SK-N-MC (cell line): Measurements from ENCODE around the gene TRUB1.
A peak's percentile ranks its signal among the peaks of the same experiment; 100 is the strongest.
"Not testable (repeated sequence)": the region's sequence is repeated elsewhere in the genome, so short reads cannot be mapped to it uniquely, and the experiment has no call there.

Source experiments
- DNase-seq: peaks from one replicate; pipeline ENCODE4 v3.0.0-alpha.2; 2011; ENCODE audit warnings: low read depth, low spot score
- H3K27ac ChIP-seq: fragments of 200-600 bp; sonication (generic); 2 replicates; pipeline ENCODE4 v1.5.1; 2016; ENCODE audit warnings: mixed run types
- H3K36me3 ChIP-seq: fragments of 200-600 bp; sonication (generic); 2 replicates; pipeline ENCODE4 v1.6.1; 2017; ENCODE audit warnings: antibody characterized with exemption, low read length, mixed read lengths; ENCODE audit not compliant: insufficient read depth
- H3K4me3 ChIP-seq: fragments of 200-600 bp; sonication (generic); 2 replicates; pipeline ENCODE4 v1.5.1; 2016
- H3K9ac ChIP-seq: fragments of 200-600 bp; sonication (generic); 2 replicates; pipeline ENCODE4 v1.8.0; 2017; ENCODE audit warnings: mixed run types, mixed read lengths; ENCODE audit not compliant: insufficient read length
- H3K9me3 ChIP-seq: fragments of 200-600 bp; sonication (generic); 2 replicates; pipeline ENCODE4 v1.6.1; 2017; ENCODE audit warnings: low read depth, mild to moderate bottlenecking, antibody characterized with exemption, low read length, moderate library complexity, mixed read lengths
- EZH2 ChIP-seq: fragments of 200-600 bp; sonication (generic); IDR thresholded peaks from one replicate; pipeline ENCODE4 v1.6.1; 2017; ENCODE audit warnings: antibody characterized with exemption
- FOXP2 ChIP-seq: optimal IDR thresholded peaks from 2 replicates; pipeline ENCODE3; 2011; ENCODE audit warnings: mild to moderate bottlenecking, moderate library complexity; ENCODE audit not compliant: insufficient read depth; ENCODE audit errors: extremely low read length, control extremely low read depth
- POLR2AphosphoS5 ChIP-seq: IDR thresholded peaks from 2 replicates; pipeline ENCODE4 v1.6.1; 2012; ENCODE audit warnings: mild to moderate bottlenecking, low read depth, low read length, borderline replicate concordance

Gene TRUB1

DNA sequence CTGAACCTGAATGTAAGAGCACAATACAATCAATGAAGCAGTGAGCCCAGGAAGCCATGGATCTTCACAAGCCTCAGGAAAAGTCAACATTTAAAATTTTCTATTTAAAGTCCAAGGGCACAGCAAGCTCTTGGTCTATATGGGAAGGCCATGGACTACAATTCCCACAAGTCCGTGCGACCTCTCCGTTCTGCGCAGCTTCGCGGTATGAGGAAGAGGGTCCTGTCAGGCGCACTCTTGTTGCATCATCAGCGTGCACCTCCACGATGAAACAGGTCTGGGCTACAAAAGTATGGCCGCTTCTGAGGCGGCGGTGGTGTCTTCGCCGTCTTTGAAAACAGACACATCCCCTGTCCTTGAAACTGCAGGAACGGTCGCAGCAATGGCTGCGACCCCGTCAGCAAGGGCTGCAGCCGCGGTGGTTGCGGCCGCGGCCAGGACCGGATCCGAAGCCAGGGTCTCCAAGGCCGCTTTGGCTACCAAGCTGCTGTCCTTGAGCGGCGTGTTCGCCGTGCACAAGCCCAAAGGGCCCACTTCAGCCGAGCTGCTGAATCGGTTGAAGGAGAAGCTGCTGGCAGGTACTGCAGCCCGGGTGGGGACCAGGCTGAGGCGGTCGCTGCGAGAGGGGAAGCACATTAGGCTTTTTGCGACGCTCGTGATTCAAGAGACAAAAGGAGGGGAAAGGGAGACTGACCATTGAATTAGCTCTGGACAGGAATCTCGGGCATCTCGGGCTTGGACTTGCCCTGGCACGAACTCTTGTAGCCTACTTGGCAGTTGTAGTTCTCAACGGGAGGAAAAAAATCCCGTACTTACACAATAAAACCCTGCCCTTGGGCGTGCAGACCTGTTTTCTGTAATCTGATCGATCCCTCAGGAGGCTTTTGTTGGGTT lies at the start of gene TRUB1:
TSS of gene TRUB1 (plus strand) at position 234 of the 894 bp plus-strand sequence. CDS start at position 293, 59 bp downstream.
- TF ChIP-seq FOXP2 = peak; percentile 29
- TF ChIP-seq EZH2 = no peak
- peak; percentile 79 for TF ChIP-seq POLR2AphosphoS5
- peaks cover 13% of the 10 kb centered on the region for H3K36me3 ChIP-seq
- peak within 1 kb of the TSS; percentile 18; the same call in 1 of the 2 replicates for H3K27ac ChIP-seq
- H3K4me3 ChIP-seq = peak within 1 kb of the TSS; percentile 82
- DNase-seq = peak; percentile 67
- peak within 1 kb of the TSS; percentile 88 for H3K9ac ChIP-seq
- H3K9me3 ChIP-seq = no peaks in the 10 kb centered on the region

DNA sequence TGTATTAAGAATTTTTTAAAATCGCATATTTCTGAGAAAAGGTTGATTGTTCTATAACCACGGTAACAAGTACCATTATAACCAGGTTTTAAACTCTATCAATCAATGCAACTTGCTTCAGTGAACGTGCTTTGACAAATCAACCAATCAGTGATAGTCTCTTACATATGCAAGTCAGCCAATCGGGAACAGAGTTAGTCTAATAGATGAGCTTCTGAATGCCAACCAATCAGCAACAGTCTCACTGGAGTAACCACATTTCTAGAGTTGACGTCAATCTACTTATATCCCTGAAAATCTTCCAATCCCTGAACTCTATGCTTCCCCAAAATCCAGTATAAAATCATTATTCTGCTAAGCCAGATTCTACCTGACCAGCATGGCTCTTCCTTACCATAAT lies 44.7 kb upstream of the TRUB1 start:
- no peak for DNase-seq
- Histone ChIP-seq H3K4me3 (no peak overlapping the region), H3K9ac (no peak overlapping the region), H3K9me3 (no peaks in the 10 kb centered on the region), H3K27ac (no peak overlapping the region), H3K36me3 (no peaks in the 10 kb centered on the region)
- TF ChIP-seq EZH2 (no peak), POLR2AphosphoS5 (no peak)

DNA sequence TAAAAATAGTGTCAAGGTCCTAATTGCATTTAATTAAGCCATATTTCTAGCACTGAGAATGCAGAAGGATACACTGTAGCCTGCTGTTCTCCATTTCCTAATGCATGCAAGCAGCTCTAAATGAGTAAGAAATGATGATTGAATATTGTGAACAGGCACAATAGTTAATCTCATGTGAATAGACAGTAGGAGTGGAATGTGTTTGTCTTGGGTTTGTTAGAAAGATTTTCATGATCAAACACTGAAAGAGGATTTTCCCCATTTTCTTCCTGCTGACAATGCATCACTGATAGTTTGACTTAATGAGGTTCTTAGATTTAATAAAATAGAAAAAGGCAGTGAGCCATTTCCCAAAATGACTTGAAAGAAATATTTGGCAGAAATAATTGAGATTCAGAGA lies 43.1 kb upstream of the TRUB1 start:
- Histone ChIP-seq H3K9ac (no peak overlapping the region), H3K36me3 (no peaks in the 10 kb centered on the region), H3K27ac (no peak overlapping the region), H3K4me3 (no peak overlapping the region), H3K9me3 (no peaks in the 10 kb centered on the region)
- TF ChIP-seq POLR2AphosphoS5 (no peak), EZH2 (no peak), FOXP2 (no peak)
- no peak for DNase-seq

DNA sequence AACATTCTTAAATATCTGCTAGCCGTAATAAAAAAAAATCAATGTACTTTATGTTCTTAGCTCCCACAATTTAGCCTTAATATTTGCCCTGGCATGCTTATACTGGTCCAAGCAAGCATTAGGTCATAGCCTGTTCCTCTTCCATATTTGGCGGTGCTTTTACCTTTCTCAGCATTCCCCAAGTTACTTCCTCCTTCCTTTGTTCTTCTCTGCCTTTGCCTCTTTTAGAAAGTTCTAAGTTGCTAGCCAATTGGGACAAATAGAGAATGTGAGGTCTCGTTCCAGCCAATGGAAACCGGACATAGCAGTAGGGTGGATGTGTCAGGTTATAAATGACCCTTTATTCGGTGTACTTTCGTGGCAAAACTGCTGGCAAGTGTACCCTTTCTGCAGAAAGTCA lies 41.0 kb upstream of the TRUB1 start:
- H3K9ac ChIP-seq, DNase-seq, H3K9me3 ChIP-seq, H3K27ac ChIP-seq, H3K4me3 ChIP-seq, H3K36me3 ChIP-seq: not testable (repeated sequence)

- H3K4me3 ChIP-seq = no peak overlapping the region
- H3K36me3 ChIP-seq = no peaks in the 10 kb centered on the region
- DNase-seq = no peak
- no peaks in the 10 kb centered on the region for H3K9me3 ChIP-seq
- no peak for TF ChIP-seq FOXP2
- no peak for TF ChIP-seq POLR2AphosphoS5
- no peak for TF ChIP-seq EZH2
- H3K27ac ChIP-seq = no peak overlapping the region
- H3K9ac ChIP-seq = no peak overlapping the region
These were observed 40.4 kb upstream of the TRUB1 start for GRCh38 chr10:114897593-114897992.

GRCh38 chr10:114899982-114900381 lies 38.0 kb upstream of the TRUB1 start:
- H3K4me3 ChIP-seq = no peak overlapping the region
- no peaks in the 10 kb centered on the region for H3K9me3 ChIP-seq
- no peaks in the 10 kb centered on the region for H3K36me3 ChIP-seq
- H3K9ac ChIP-seq = no peak overlapping the region
- DNase-seq = no peak
- TF ChIP-seq EZH2 (no peak), POLR2AphosphoS5 (no peak), FOXP2 (no peak)
- H3K27ac ChIP-seq = no peak overlapping the region

DNA sequence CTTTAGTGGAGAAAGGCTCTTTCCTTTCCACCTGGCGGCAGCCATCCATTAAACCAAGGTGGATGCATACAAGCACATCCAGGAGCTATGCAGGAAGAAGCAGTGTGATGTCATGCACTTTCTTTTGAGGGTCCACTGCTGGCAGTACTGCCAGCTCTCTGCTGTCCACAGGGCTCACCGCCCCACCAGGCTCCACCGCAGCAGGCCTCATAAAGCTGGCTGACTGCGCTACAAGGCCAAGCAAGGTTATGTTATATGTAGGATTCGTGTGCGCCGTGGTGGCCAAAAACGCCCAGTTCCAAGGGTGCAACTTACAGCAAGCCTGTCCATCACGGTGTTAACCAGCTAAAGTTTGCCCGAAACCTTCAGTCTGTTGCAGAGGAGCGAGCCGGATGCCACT lies 37.3 kb upstream of the TRUB1 start:
- Histone ChIP-seq H3K9me3 (no peaks in the 10 kb centered on the region), H3K4me3 (no peak overlapping the region), H3K9ac (no peak overlapping the region), H3K36me3 (no peaks in the 10 kb centered on the region), H3K27ac (no peak overlapping the region)
- TF ChIP-seq FOXP2 = no peak
- TF ChIP-seq EZH2 = no peak
- TF ChIP-seq POLR2AphosphoS5 = no peak
- DNase-seq = no peak

GRCh38 chr10:114902151-114902550 lies 35.8 kb upstream of the TRUB1 start:
- no peak overlapping the region for H3K27ac ChIP-seq
- no peak for DNase-seq

GRCh38 chr10:114905450-114905849 lies 32.5 kb upstream of the TRUB1 start:
- no peak overlapping the region for H3K9ac ChIP-seq
- H3K36me3 ChIP-seq = no peaks in the 10 kb centered on the region
- TF ChIP-seq FOXP2 (no peak), POLR2AphosphoS5 (no peak), EZH2 (no peak)
- no peak overlapping the region for H3K4me3 ChIP-seq
- DNase-seq = no peak
- H3K27ac ChIP-seq = no peak overlapping the region
- no peaks in the 10 kb centered on the region for H3K9me3 ChIP-seq

More at GRCh38 chr10:114902151-114902550, 35.8 kb upstream of the TRUB1 start:
- no peaks in the 10 kb centered on the region for H3K9me3 ChIP-seq
- H3K4me3 ChIP-seq = no peak overlapping the region
- no peak for TF ChIP-seq FOXP2
- no peak for TF ChIP-seq POLR2AphosphoS5
- TF ChIP-seq EZH2 = no peak
- H3K9ac ChIP-seq = no peak overlapping the region
- no peaks in the 10 kb centered on the region for H3K36me3 ChIP-seq
